PFSK-1 (cell line): Measurements from ENCODE around the gene NR5A1.

Experiments
- FOXP2 ChIP-seq: optimal IDR thresholded peaks from 2 replicates; pipeline ENCODE3; 2011; ENCODE audit warnings: borderline replicate concordance, control low read depth, inconsistent platforms; ENCODE audit not compliant: insufficient read depth; ENCODE audit errors: extremely low read length, extremely low read depth
- POLR2AphosphoS5 ChIP-seq: IDR thresholded peaks from 2 replicates; pipeline ENCODE4 v1.6.1; 2012; ENCODE audit warnings: low read depth, mild to moderate bottlenecking, control low read depth, low read length, moderate library complexity
- REST ChIP-seq, 2 experiments: IDR thresholded peaks; 2 replicates each; pipeline versions ENCODE4 v1.6.1 to v1.8.0; 2011 to 2012; ENCODE audit warnings: low read depth in 2 of 2, low read length in 2 of 2, control low read depth in 1 of 2, inconsistent platforms in 1 of 2, mild to moderate bottlenecking in 1 of 2, moderate library complexity in 1 of 2; ENCODE audit not compliant: insufficient read depth in 1 of 2
- SIN3A ChIP-seq: IDR thresholded peaks from 2 replicates; pipeline ENCODE4 v1.6.1; 2012; ENCODE audit warnings: mild to moderate bottlenecking, low read length, moderate library complexity, borderline replicate concordance; ENCODE audit not compliant: insufficient read depth
- TAF1 ChIP-seq: IDR thresholded peaks from 2 replicates; pipeline ENCODE4 v1.6.1; 2012; ENCODE audit warnings: low read length, control low read depth, borderline replicate concordance; ENCODE audit not compliant: insufficient read depth

The NR5A1 gene

GRCh38 chr9:124496075-124496449, 11.1 kb downstream of the NR5A1 start:
- TF ChIP-seq REST (IDR thresholded peaks at IDR 0.05; ENCODE audit: insufficient read depth in 1 of 2, low read depth in 2 of 2, low read length in 2 of 2) (no peak), TAF1 (no peak), FOXP2 (no peak), POLR2AphosphoS5 (no peak), SIN3A (no peak)

- TF ChIP-seq TAF1 (no peak), REST (IDR thresholded peaks at IDR 0.05; ENCODE audit: insufficient read depth in 1 of 2, low read depth in 2 of 2, low read length in 2 of 2) (no peak), SIN3A (no peak), FOXP2 (no peak), POLR2AphosphoS5 (no peak)
These were observed 11.8 kb downstream of the NR5A1 start for GRCh38 chr9:124495126-124496074.

GRCh38 chr9:124493794-124494479, 13.3 kb downstream of the NR5A1 start:
- TF ChIP-seq TAF1: no peak
- TF ChIP-seq FOXP2: no peak
- no peak for TF ChIP-seq SIN3A
- no peak for TF ChIP-seq POLR2AphosphoS5
- no peak for TF ChIP-seq REST (IDR thresholded peaks at IDR 0.05; ENCODE audit: insufficient read depth in 1 of 2, low read depth in 2 of 2, low read length in 2 of 2)

GRCh38 chr9:124493218-124493617, 14.0 kb downstream of the NR5A1 start:
- TF ChIP-seq FOXP2 (no peak), TAF1 (no peak)

GRCh38 chr9:124492818-124493217, 14.4 kb downstream of the NR5A1 start:
- TF ChIP-seq TAF1: no peak
- no peak for TF ChIP-seq POLR2AphosphoS5
